HEK293 (cell line): ENCODE data around the gene ANO1.

Source experiments
- EGR2 ChIP-seq: fragments of 450-650 bp; formaldehyde crosslinking; IDR thresholded peaks from 2 replicates; pipeline ENCODE4 v1.5.1; 2016; ENCODE audit warnings: low read depth, missing biosample characterization, missing genetic modification characterization
- KLF1 ChIP-seq: fragments of 450-650 bp; formaldehyde crosslinking; IDR thresholded peaks from 2 replicates; pipeline ENCODE4 v1.5.1; 2016; ENCODE audit warnings: missing biosample characterization, missing genetic modification characterization
- KLF8 ChIP-seq: fragments of 450-650 bp; formaldehyde crosslinking; IDR thresholded peaks from 2 replicates; pipeline ENCODE4 v1.5.1; 2016; ENCODE audit warnings: missing biosample characterization, missing genetic modification characterization
- PRDM10 ChIP-seq: fragments of 450-650 bp; formaldehyde crosslinking; IDR thresholded peaks from 2 replicates; pipeline ENCODE4 v1.5.1; 2016; ENCODE audit warnings: missing biosample characterization, missing genetic modification characterization
- SP2 ChIP-seq: fragments of 450-650 bp; formaldehyde crosslinking; IDR thresholded peaks from 2 replicates; pipeline ENCODE4 v1.5.1; 2016; ENCODE audit warnings: missing biosample characterization, missing genetic modification characterization
- SP3 ChIP-seq: fragments of 450-650 bp; formaldehyde crosslinking; IDR thresholded peaks from 2 replicates; pipeline ENCODE4 v1.5.1; 2016; ENCODE audit warnings: missing biosample characterization, missing genetic modification characterization
- ZBTB26 ChIP-seq: fragments of 450-650 bp; formaldehyde crosslinking; optimal IDR thresholded peaks from 2 replicates; pipeline ENCODE3; 2016; ENCODE audit warnings: missing biosample characterization, mild to moderate bottlenecking, missing genetic modification characterization
- ZEB2 ChIP-seq: fragments of 450-650 bp; formaldehyde crosslinking; IDR thresholded peaks from 2 replicates; pipeline ENCODE4 v1.5.1; 2016; ENCODE audit warnings: missing biosample characterization, missing genetic modification characterization
- ZFP37 ChIP-seq: fragments of 450-650 bp; formaldehyde crosslinking; IDR thresholded peaks from 2 replicates; pipeline ENCODE4 v1.5.1; 2016; ENCODE audit warnings: missing biosample characterization, missing genetic modification characterization
- ZNF121 ChIP-seq: fragments of 450-650 bp; formaldehyde crosslinking; IDR thresholded peaks from 2 replicates; pipeline ENCODE4 v1.5.1; 2016; ENCODE audit warnings: missing biosample characterization, missing genetic modification characterization
- ZNF140 ChIP-seq: fragments of 450-650 bp; formaldehyde crosslinking; IDR thresholded peaks from 2 replicates; pipeline ENCODE4 v1.5.1; 2016; ENCODE audit warnings: missing biosample characterization, missing genetic modification characterization
- ZNF18 ChIP-seq: fragments of 450-650 bp; formaldehyde crosslinking; IDR thresholded peaks from 2 replicates; pipeline ENCODE4 v1.5.1; 2016; ENCODE audit warnings: missing biosample characterization, missing genetic modification characterization
- ZNF2 ChIP-seq: fragments of 450-650 bp; formaldehyde crosslinking; IDR thresholded peaks from 2 replicates; pipeline ENCODE4 v1.5.1; 2016; ENCODE audit warnings: missing biosample characterization, missing genetic modification characterization
- ZNF211 ChIP-seq: fragments of 450-650 bp; formaldehyde crosslinking; IDR thresholded peaks from 2 replicates; pipeline ENCODE4 v1.5.1; 2016; ENCODE audit warnings: low read depth, missing biosample characterization, missing genetic modification characterization
- ZNF561 ChIP-seq: fragments of 450-650 bp; IDR thresholded peaks from 2 replicates; pipeline ENCODE4 v1.5.1; 2018; ENCODE audit warnings: missing biosample characterization, missing genetic modification characterization, borderline replicate concordance
- ZNF600 ChIP-seq: fragments of 450-650 bp; formaldehyde crosslinking; IDR thresholded peaks from 2 replicates; pipeline ENCODE4 v1.5.1; 2016; ENCODE audit warnings: missing biosample characterization, missing genetic modification characterization
- ZNF621 ChIP-seq: fragments of 450-650 bp; formaldehyde crosslinking; IDR thresholded peaks from 2 replicates; pipeline ENCODE4 v1.5.1; 2017; ENCODE audit warnings: missing biosample characterization, missing genetic modification characterization
- ZNF624 ChIP-seq: fragments of 450-650 bp; formaldehyde crosslinking; IDR thresholded peaks from 2 replicates; pipeline ENCODE4 v1.5.1; 2017; ENCODE audit warnings: missing biosample characterization, missing genetic modification characterization
- ZNF639 ChIP-seq: fragments of 450-650 bp; formaldehyde crosslinking; IDR thresholded peaks from 2 replicates; pipeline ENCODE4 v1.5.1; 2016; ENCODE audit warnings: missing biosample characterization, missing genetic modification characterization
- ZNF658 ChIP-seq: fragments of 450-650 bp; formaldehyde crosslinking; IDR thresholded peaks from 2 replicates; pipeline ENCODE4; 2016; ENCODE audit warnings: missing biosample characterization, missing genetic modification characterization
- ZSCAN16 ChIP-seq: fragments of 450-650 bp; formaldehyde crosslinking; IDR thresholded peaks from 2 replicates; pipeline ENCODE4 v1.5.1; 2016; ENCODE audit warnings: missing biosample characterization, missing genetic modification characterization

Gene ANO1

GRCh38 chr11:70203751-70204465, 125.8 kb downstream of the ANO1 start (continued):
- no peak for TF ChIP-seq ZNF621 (tag by site-specific recombination)
- no peak for TF ChIP-seq ZNF658 (tag by site-specific recombination)
- 0 out of 2 replicates have a peak, but pooled peaks have one; percentile 9 for TF ChIP-seq SP2 (tag by site-specific recombination)
- TF ChIP-seq ZNF600, result peak; percentile 80
- 0 out of 2 replicates have a peak, but pooled peaks have one; percentile 34 for TF ChIP-seq ZNF639 (tag by site-specific recombination)
- peak; percentile 35; the same call in 1 of the 2 replicates for TF ChIP-seq KLF8
- peak; percentile 53; the same call in 1 of the 2 replicates for TF ChIP-seq EGR2 (tag by site-specific recombination)
- TF ChIP-seq ZNF121, result no peak
- TF ChIP-seq PRDM10 (tag by site-specific recombination), result no peak
- TF ChIP-seq ZNF2, result 0 out of 2 replicates have a peak, but pooled peaks have one; percentile 32
- no peak for TF ChIP-seq ZNF140 (tag by site-specific recombination)
- no peak for TF ChIP-seq ZNF18 (tag by site-specific recombination)
- 0 out of 2 replicates have a peak, but pooled peaks have one; percentile 12 for TF ChIP-seq KLF1
- no peak for TF ChIP-seq ZNF211 (tag by site-specific recombination)
- 0 out of 2 replicates have a peak, but pooled peaks have one; percentile 27 for TF ChIP-seq ZEB2 (tag by site-specific recombination)
- peak; percentile 46; the same call in 1 of the 2 replicates for TF ChIP-seq SP3
- peak; percentile 1 for TF ChIP-seq ZBTB26 (tag by site-specific recombination)
- TF ChIP-seq ZSCAN16, result peak; percentile 63; the same call in 1 of the 2 replicates
- TF ChIP-seq ZNF561 (tag by site-specific recombination), result 0 out of 2 replicates have a peak, but pooled peaks have one; percentile 28
- no peak for TF ChIP-seq ZNF624 (tag by site-specific recombination)
- 0 out of 2 replicates have a peak, but pooled peaks have one; percentile 33 for TF ChIP-seq ZFP37
